Measurements from ENCODE around the gene CERT1.
"Not testable (repeated sequence)": the region's sequence is repeated elsewhere in the genome, so short reads cannot be mapped to it uniquely, and the experiment has no call there.

CERT1 gene

GRCh38 chr5:75337366-75338021 lies 173.9 kb downstream of the CERT1 start:
- Histone ChIP-seq H3K9me3 (ENCODE audit: control insufficient read depth in 2 of 2, low read length in 2 of 2) (no peaks in the 10 kb centered on the region), H3K4me1 (ENCODE audit: control insufficient read depth, insufficient read depth, low read length) (peaks cover 7% of the 10 kb centered on the region), H3K27me3 (ENCODE audit: control insufficient read depth in 1 of 2, insufficient read depth in 2 of 2, low read length in 2 of 2) (no peaks in the 10 kb centered on the region), H3K9ac (ENCODE audit: low read length in 2 of 2) (peak overlapping the region; percentile 72 to 80), H3K4me3 (ENCODE audit: low read length in 2 of 2) (peak overlapping the region; percentile 88 to 97), H3K27ac (ENCODE audit: low read length) (peak overlapping the region; percentile 81), H3K36me3 (ENCODE audit: control insufficient read depth in 2 of 2, insufficient read depth in 2 of 2, low read length in 2 of 2) (no peaks in the 10 kb centered on the region)

GRCh38 chr5:75336615-75337336 lies 174.7 kb downstream of the CERT1 start, which contains the start of gene HMGCR:
HMGCR (plus strand) TSS chr5:75337220; CDS start chr5:75342606, 5,386 bp downstream.
- H3K9me3 ChIP-seq (ENCODE audit: control insufficient read depth in 2 of 2, low read length in 2 of 2), result no peaks in the 10 kb centered on the region
- H3K27ac ChIP-seq (ENCODE audit: low read length), result peak within 1 kb of the TSS; percentile 81
- H3K36me3 ChIP-seq (ENCODE audit: control insufficient read depth in 2 of 2, insufficient read depth in 2 of 2, low read length in 2 of 2), result no peaks in the 10 kb centered on the region
- H3K27me3 ChIP-seq (ENCODE audit: control insufficient read depth in 1 of 2, insufficient read depth in 2 of 2, low read length in 2 of 2), result no peaks in the 10 kb centered on the region
- H3K4me1 ChIP-seq (ENCODE audit: control insufficient read depth, insufficient read depth, low read length), result peaks cover 7% of the 10 kb centered on the region
- peak within 1 kb of the TSS; percentile 72 to 88 for H3K9ac ChIP-seq (ENCODE audit: low read length in 2 of 2)
- peak within 1 kb of the TSS; percentile 88 to 97 for H3K4me3 ChIP-seq (ENCODE audit: low read length in 2 of 2)

GRCh38 chr5:75335952-75336614 lies 175.3 kb downstream of the CERT1 start:
- Histone ChIP-seq H3K9me3 (ENCODE audit: control insufficient read depth in 2 of 2, low read length in 2 of 2) (no peaks in the 10 kb centered on the region), H3K4me3 (ENCODE audit: low read length in 2 of 2) (peak overlapping the region; percentile 85 to 97), H3K36me3 (ENCODE audit: control insufficient read depth in 2 of 2, insufficient read depth in 2 of 2, low read length in 2 of 2) (no peaks in the 10 kb centered on the region), H3K27me3 (ENCODE audit: control insufficient read depth in 1 of 2, insufficient read depth in 2 of 2, low read length in 2 of 2) (no peaks in the 10 kb centered on the region), H3K9ac (ENCODE audit: low read length in 2 of 2) (peak overlapping the region; percentile 71 to 88), H3K27ac (ENCODE audit: low read length) (peak overlapping the region; percentile 81), H3K4me1 (ENCODE audit: control insufficient read depth, insufficient read depth, low read length) (peaks cover 7% of the 10 kb centered on the region)

- no peaks in the 10 kb centered on the region for H3K9me3 ChIP-seq (ENCODE audit: control insufficient read depth in 2 of 2, low read length in 2 of 2)
- no peak overlapping the region for H3K27ac ChIP-seq (ENCODE audit: low read length)
- peaks cover 7% of the 10 kb centered on the region for H3K4me1 ChIP-seq (ENCODE audit: control insufficient read depth, insufficient read depth, low read length)
- no peaks in the 10 kb centered on the region for H3K27me3 ChIP-seq (ENCODE audit: control insufficient read depth in 1 of 2, insufficient read depth in 2 of 2, low read length in 2 of 2)
- H3K9ac ChIP-seq (ENCODE audit: low read length in 2 of 2), result no peak overlapping the region
- H3K36me3 ChIP-seq (ENCODE audit: control insufficient read depth in 2 of 2, insufficient read depth in 2 of 2, low read length in 2 of 2), result no peaks in the 10 kb centered on the region
- H3K4me3 ChIP-seq (ENCODE audit: low read length in 2 of 2), result no peak overlapping the region
These were observed 175.9 kb downstream of the CERT1 start for GRCh38 chr5:75335486-75335885.

GRCh38 chr5:75334413-75334812 lies 177.0 kb downstream of the CERT1 start:
- H3K27me3 ChIP-seq (ENCODE audit: control insufficient read depth in 1 of 2, insufficient read depth in 2 of 2, low read length in 2 of 2); H3K27ac ChIP-seq (ENCODE audit: low read length); H3K9ac ChIP-seq (ENCODE audit: low read length in 2 of 2); H3K36me3 ChIP-seq (ENCODE audit: control insufficient read depth in 2 of 2, insufficient read depth in 2 of 2, low read length in 2 of 2); H3K4me1 ChIP-seq (ENCODE audit: control insufficient read depth, insufficient read depth, low read length); H3K4me3 ChIP-seq (ENCODE audit: low read length in 2 of 2); H3K9me3 ChIP-seq (ENCODE audit: control insufficient read depth in 2 of 2, low read length in 2 of 2): not testable (repeated sequence)

GRCh38 chr5:75333759-75334158 lies 177.7 kb downstream of the CERT1 start:
- not testable (repeated sequence) for H3K27me3 ChIP-seq (ENCODE audit: control insufficient read depth in 1 of 2, insufficient read depth in 2 of 2, low read length in 2 of 2); H3K9ac ChIP-seq (ENCODE audit: low read length in 2 of 2); H3K4me1 ChIP-seq (ENCODE audit: control insufficient read depth, insufficient read depth, low read length); H3K36me3 ChIP-seq (ENCODE audit: control insufficient read depth in 2 of 2, insufficient read depth in 2 of 2, low read length in 2 of 2); H3K27ac ChIP-seq (ENCODE audit: low read length); H3K4me3 ChIP-seq (ENCODE audit: low read length in 2 of 2); H3K9me3 ChIP-seq (ENCODE audit: control insufficient read depth in 2 of 2, low read length in 2 of 2)

- Histone ChIP-seq H3K36me3 (ENCODE audit: control insufficient read depth in 2 of 2, insufficient read depth in 2 of 2, low read length in 2 of 2) (no peaks in the 10 kb centered on the region), H3K27ac (ENCODE audit: low read length) (no peak overlapping the region), H3K27me3 (ENCODE audit: control insufficient read depth in 1 of 2, insufficient read depth in 2 of 2, low read length in 2 of 2) (no peaks in the 10 kb centered on the region), H3K4me1 (ENCODE audit: control insufficient read depth, insufficient read depth, low read length) (peaks cover 4% of the 10 kb centered on the region), H3K4me3 (ENCODE audit: low read length in 2 of 2) (no peak overlapping the region), H3K9me3 (ENCODE audit: control insufficient read depth in 2 of 2, low read length in 2 of 2) (no peaks in the 10 kb centered on the region), H3K9ac (ENCODE audit: low read length in 2 of 2) (no peak overlapping the region)
These were observed 180.0 kb downstream of the CERT1 start for GRCh38 chr5:75331095-75332090.

- no peak overlapping the region for H3K27ac ChIP-seq (ENCODE audit: low read length)
- no peaks in the 10 kb centered on the region for H3K27me3 ChIP-seq (ENCODE audit: control insufficient read depth in 1 of 2, insufficient read depth in 2 of 2, low read length in 2 of 2)
- H3K4me1 ChIP-seq (ENCODE audit: control insufficient read depth, insufficient read depth, low read length), result no peaks in the 10 kb centered on the region
- H3K9me3 ChIP-seq (ENCODE audit: control insufficient read depth in 2 of 2, low read length in 2 of 2), result no peaks in the 10 kb centered on the region
- H3K36me3 ChIP-seq (ENCODE audit: control insufficient read depth in 2 of 2, insufficient read depth in 2 of 2, low read length in 2 of 2), result no peaks in the 10 kb centered on the region
- H3K9ac ChIP-seq (ENCODE audit: low read length in 2 of 2), result no peak overlapping the region
- H3K4me3 ChIP-seq (ENCODE audit: low read length in 2 of 2), result no peak overlapping the region
These were observed 181.0 kb downstream of the CERT1 start for GRCh38 chr5:75330404-75330803.
